Measurements from ENCODE around the gene MTFR2.

- TF ChIP-seq CTCF (IDR thresholded peaks at IDR 0.05) (no peak), POLR2AphosphoS5 (IDR thresholded peaks at IDR 0.05) (no peak), POLR2A (IDR thresholded peaks at IDR 0.05) (no peak), EP300 (IDR thresholded peaks at IDR 0.05) (no peak)
These were observed 12.8 kb upstream of the MTFR2 start for GRCh38 chr6:136262940-136263339.
